Ovary (tissue), 9 donors: ENCODE data around the gene DAPL1. TPM values are rescaled to one million over a fixed set of nuclear protein-coding genes. Genes with fewer than 3 reads are reported as not detected.

Source experiments
- DNase-seq, 5 donors: peaks; one replicate each; pipeline ENCODE4 v3.0.0-alpha.2; 2019 to 2020
- H3K27ac ChIP-seq, 2 donors: fragments of 200-600 bp; one replicate each; pipeline versions ENCODE4 v1.5.1 to v1.8.0; 2019 to 2022
- H3K27me3 ChIP-seq: fragments of 200-600 bp; one replicate; pipeline ENCODE4 v1.8.0; 2022
- H3K36me3 ChIP-seq: fragments of 200-600 bp; sonication (generic); one replicate; pipeline ENCODE4 v1.5.1; 2019
- H3K4me1 ChIP-seq: one replicate; pipeline ENCODE4 v1.8.1; 2013; ENCODE audit warnings: mild to moderate bottlenecking, moderate library complexity; ENCODE audit not compliant: insufficient read depth
- H3K4me3 ChIP-seq: fragments of 200-600 bp; sonication (generic); one replicate; pipeline ENCODE4 v1.5.1; 2017
- H3K9me3 ChIP-seq, 2 donors: fragments of 200-600 bp in 1 of 2; sonication (generic) in 1 of 2; one replicate each; pipeline versions ENCODE4 v1.5.1 to v1.8.1; 2013 to 2019; ENCODE audit warnings: mild to moderate bottlenecking in 1 of 2, moderate library complexity in 1 of 2
- EP300 ChIP-seq: sonication (generic); formaldehyde crosslinking; IDR thresholded peaks from one replicate; pipeline ENCODE4 v1.6.1; 2017; ENCODE audit warnings: antibody characterized with exemption
- POLR2A ChIP-seq: fragments of 450-650 bp; IDR thresholded peaks from one replicate; pipeline ENCODE4 v1.6.1; 2017; ENCODE audit warnings: antibody characterized with exemption, mild to moderate bottlenecking, moderate library complexity
- WGBS, 3 donors: extraction: QIAGEN DNeasy Blood & Tissue Kit in 1 of 3; methylation state at CpG; one replicate each; pipeline versions ENCODE4 v1.1.5 to v1.1.7; 2013 to 2017; 5-methylcytosine and 5-hydroxymethylcytosine counted together
- intact Hi-C, 4 donors: fragments of 100-400 bp; cut with DNase I; formaldehyde crosslinking; loops; one replicate each; pipeline versions ENCODE4 v1.11.0 to v1.15.1; 2022 to 2023
- polyA plus RNA-seq, 2 donors: library from polyadenylated mRNA; stranded (reverse); fragments of 200-250 nt in 1 of 2; fragments of 350-450 nt in 1 of 2; fragmentation: Illumina TruSeq in 1 of 2; extraction: RNeasy Lipid Tissue Mini Kit (QIAGEN cat#74804) in 1 of 2; gene quantifications; one replicate each; pipeline ENCODE4 v1.2.3, GENCODE V29; 2013 to 2014
- total RNA-seq, 7 donors: library from RNA; depleted of rRNA in 2 of 7; stranded (reverse); fragments of >200 nt in 2 of 7; fragmentation: NEBNext Ultra II Directional in 3 of 7; extraction: Animal tissue kit (Norgen Biotek cat#: 25700) in 3 of 7; gene quantifications; one replicate each; pipeline versions ENCODE4 v1.1.0 to v1.2.4, GENCODE V29; 2016 to 2023
- TF ChIP-seq, protein P1 (sequence below), 3 donors: fragments of 450-650 bp in 2 of 3; fragments of 200-600 bp in 1 of 3; IDR thresholded peaks; one replicate each; pipeline versions ENCODE4 v1.5.1 to v1.8.0; 2016 to 2022; ENCODE audit warnings: antibody characterized with exemption in 3 of 3, mild to moderate bottlenecking in 1 of 3
- donor health status: DM: no; HTN: no; CAD: no; lungs with moderate emphysema.
- donor health status: DM: no; HTN: no; CAD: no.
- donor health status: Bipolar disorder and iron deficiency.
- donor health status: DM: yes; HTN: yes; CAD: no.
- donor health status: DM: no; HTN: no; CAD: no.
- donor health status: DM: yes; HTN: yes; CAD: no.

The DAPL1 gene
- total and polyA plus RNA-seq, 9 donors: 1.2 to 64.2 (median 3.7) TPM; not detected in 2

GRCh38 chr2:158777077-158777476, 18.0 kb upstream of the DAPL1 start:
- intact Hi-C loops: no loop called here
- 72 to 83% (median 77%) methylated on average over 3 of the region's 3 CpGs for WGBS, 3 donors
- no peak overlapping the region for H3K27ac ChIP-seq
- no peak for DNase-seq
- H3K4me3 ChIP-seq: no peak overlapping the region
- TF ChIP-seq POLR2A (no peak), EP300 (no peak)
- TF ChIP-seq, protein P1, sequence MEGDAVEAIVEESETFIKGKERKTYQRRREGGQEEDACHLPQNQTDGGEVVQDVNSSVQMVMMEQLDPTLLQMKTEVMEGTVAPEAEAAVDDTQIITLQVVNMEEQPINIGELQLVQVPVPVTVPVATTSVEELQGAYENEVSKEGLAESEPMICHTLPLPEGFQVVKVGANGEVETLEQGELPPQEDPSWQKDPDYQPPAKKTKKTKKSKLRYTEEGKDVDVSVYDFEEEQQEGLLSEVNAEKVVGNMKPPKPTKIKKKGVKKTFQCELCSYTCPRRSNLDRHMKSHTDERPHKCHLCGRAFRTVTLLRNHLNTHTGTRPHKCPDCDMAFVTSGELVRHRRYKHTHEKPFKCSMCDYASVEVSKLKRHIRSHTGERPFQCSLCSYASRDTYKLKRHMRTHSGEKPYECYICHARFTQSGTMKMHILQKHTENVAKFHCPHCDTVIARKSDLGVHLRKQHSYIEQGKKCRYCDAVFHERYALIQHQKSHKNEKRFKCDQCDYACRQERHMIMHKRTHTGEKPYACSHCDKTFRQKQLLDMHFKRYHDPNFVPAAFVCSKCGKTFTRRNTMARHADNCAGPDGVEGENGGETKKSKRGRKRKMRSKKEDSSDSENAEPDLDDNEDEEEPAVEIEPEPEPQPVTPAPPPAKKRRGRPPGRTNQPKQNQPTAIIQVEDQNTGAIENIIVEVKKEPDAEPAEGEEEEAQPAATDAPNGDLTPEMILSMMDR (IDR thresholded peaks at IDR 0.05): no peak
- H3K9me3 ChIP-seq: no peaks in the 10 kb centered on the region
- H3K4me1 ChIP-seq: peaks cover 3% of the 10 kb centered on the region
- no peaks in the 10 kb centered on the region for H3K36me3 ChIP-seq
- no peaks in the 10 kb centered on the region for H3K27me3 ChIP-seq

GRCh38 chr2:158778243-158778642, 16.9 kb upstream of the DAPL1 start:
- H3K4me3 ChIP-seq: no peak overlapping the region
- H3K9me3 ChIP-seq: no peaks in the 10 kb centered on the region
- intact Hi-C loops: no loop called here
- WGBS, 3 donors: 65 to 76% (median 74%) methylated on average over 2 of the region's 2 CpGs
- H3K27ac ChIP-seq: no peak overlapping the region
- no peak for DNase-seq
- H3K36me3 ChIP-seq: no peaks in the 10 kb centered on the region
- TF ChIP-seq, protein P1 (IDR thresholded peaks at IDR 0.05): no peak
- TF ChIP-seq EP300 (no peak), POLR2A (no peak)
- H3K4me1 ChIP-seq: peaks cover 2% of the 10 kb centered on the region
- H3K27me3 ChIP-seq: no peaks in the 10 kb centered on the region

DNA sequence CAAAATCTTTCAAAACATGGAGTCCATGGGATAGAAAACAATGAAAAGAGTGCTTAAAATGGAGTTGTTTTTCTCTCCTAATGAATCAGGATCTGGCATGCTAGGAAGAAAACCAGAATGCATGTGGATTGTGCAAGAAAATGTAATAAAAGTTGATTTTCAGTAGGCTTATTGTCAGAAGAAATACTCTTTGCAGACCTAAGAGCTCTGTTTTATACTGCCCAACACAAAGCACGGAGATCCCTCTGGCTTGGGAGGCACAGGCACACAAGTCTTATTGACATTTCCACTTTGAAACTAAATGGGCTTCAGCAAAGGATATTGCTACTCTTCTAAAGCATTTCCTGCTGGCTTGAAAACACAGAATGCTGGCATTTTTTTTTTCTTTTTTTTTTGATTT, 15.5 kb upstream of the DAPL1 start:
- TF ChIP-seq POLR2A: no peak
- no peak for TF ChIP-seq EP300
- TF ChIP-seq, protein P1 (IDR thresholded peaks at IDR 0.05): no peak
- no peaks in the 10 kb centered on the region for H3K9me3 ChIP-seq
- intact Hi-C loops: no loop called here
- 50 to 62% (median 55%) methylated on average over 1 of the region's 1 CpG for WGBS, 3 donors
- H3K4me3 ChIP-seq: no peak overlapping the region
- H3K36me3 ChIP-seq: no peaks in the 10 kb centered on the region
- H3K27me3 ChIP-seq: no peaks in the 10 kb centered on the region
- peaks cover 2% of the 10 kb centered on the region for H3K4me1 ChIP-seq
- no peak for DNase-seq
- H3K27ac ChIP-seq: no peak overlapping the region

DNA sequence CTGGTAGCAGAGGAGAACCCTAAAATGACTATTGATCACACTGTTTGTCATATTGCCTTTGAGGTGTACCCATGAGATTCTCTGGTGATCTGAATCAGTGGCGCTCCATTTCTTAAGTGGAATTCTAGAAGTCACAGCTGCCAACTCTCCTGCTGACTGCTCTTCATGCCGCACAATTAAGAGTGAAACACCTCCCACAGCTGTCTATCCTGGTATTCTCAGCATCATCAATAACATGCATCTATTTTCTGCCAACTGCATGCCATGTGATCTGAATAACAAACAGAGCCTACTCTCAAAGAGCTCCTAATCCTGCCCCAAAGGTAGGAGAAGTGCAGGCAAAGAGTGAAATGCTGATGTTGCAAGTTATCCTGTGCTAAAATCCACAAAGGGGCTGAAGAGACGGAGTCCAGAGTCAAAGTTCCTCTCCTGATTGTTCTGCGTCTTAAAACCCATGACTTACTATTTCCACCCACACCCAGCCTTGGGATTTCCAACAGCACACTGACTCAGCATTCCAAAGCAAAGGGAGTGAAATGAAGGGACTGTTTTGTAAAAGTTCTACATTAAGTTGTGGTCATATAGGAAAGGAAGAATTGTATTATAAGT, 13.7 kb upstream of the DAPL1 start:
- intact Hi-C loops: no loop called here
- no peaks in the 10 kb centered on the region for H3K4me1 ChIP-seq
- 50 to 59% (median 51%) methylated on average over 4 of the region's 4 CpGs for WGBS, 3 donors
- no peak for DNase-seq
- H3K9me3 ChIP-seq: no peaks in the 10 kb centered on the region
- TF ChIP-seq, protein P1 (IDR thresholded peaks at IDR 0.05): no peak
- TF ChIP-seq POLR2A (no peak), EP300 (no peak)
- no peaks in the 10 kb centered on the region for H3K36me3 ChIP-seq
- H3K27me3 ChIP-seq: no peaks in the 10 kb centered on the region
- H3K27ac ChIP-seq: no peak overlapping the region
- H3K4me3 ChIP-seq: no peak overlapping the region
